Stimulated activated CD8-positive, alpha-beta memory T cell treated with anti-CD3 and anti-CD28 coated beads, Interleukin-15, amount 100 ng/mL, for 24 hours (primary cell): Measurements from ENCODE around the gene ANGPTL2.

Experiments used
- DNase-seq: peaks from one replicate; pipeline ENCODE4 v3.0.0-alpha.2; 2020; ENCODE audit warnings: low read depth

Gene ANGPTL2

GRCh38 chr9:127050591-127051001 is 71.8 kb downstream of the ANGPTL2 start:
- no peak for DNase-seq

- no peak for DNase-seq
These were observed 72.3 kb downstream of the ANGPTL2 start for GRCh38 chr9:127050152-127050551.

- DNase-seq, result no peak
These were observed 72.9 kb downstream of the ANGPTL2 start for GRCh38 chr9:127049581-127049980.

GRCh38 chr9:127049044-127049443 is 73.4 kb downstream of the ANGPTL2 start:
- DNase-seq, result no peak

GRCh38 chr9:127047971-127048370 is 74.5 kb downstream of the ANGPTL2 start:
- no peak for DNase-seq

GRCh38 chr9:127045148-127045547 is 77.3 kb downstream of the ANGPTL2 start:
- DNase-seq, result no peak

DNA sequence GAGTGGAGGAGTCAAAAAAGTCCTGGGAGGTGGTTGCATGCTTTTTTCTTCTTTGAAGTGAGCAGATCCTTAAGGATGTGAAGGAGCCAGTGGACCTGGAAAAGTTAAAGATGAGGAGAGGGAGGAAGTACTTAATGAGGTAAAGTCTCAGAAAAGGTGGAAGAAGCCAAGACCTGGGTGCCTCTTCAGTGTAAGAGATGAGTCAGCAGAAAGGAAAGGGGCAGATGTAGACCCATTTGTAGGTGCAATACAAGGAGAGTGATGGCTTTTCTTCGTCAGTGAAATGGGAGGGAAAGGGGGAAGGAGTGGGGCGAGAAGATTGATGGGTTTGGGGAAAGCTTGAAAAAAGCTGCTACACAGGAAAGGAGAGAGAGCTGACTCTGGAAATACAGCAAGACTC is 82.9 kb downstream of the ANGPTL2 start:
- no peak for DNase-seq

DNA sequence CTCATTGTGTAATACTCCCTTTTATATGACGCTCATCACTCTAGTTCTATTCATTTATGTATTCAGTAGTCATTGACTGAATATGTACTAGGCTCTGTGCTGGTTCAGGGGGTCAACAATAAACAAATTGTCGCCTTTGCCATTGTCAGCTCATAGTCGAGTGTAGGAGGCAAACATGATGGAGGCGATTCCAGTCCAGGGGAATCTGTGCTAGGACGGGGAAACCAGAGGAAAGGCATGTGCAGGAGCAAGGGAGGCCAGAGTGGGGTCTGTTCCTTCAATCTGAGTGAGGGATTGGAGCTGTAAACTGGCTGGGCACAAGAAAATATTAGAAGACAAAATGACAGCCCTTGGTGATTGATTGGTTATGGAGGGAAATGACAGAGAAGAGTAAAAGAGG is 83.9 kb downstream of the ANGPTL2 start:
- no peak for DNase-seq
